ENCODE results near the gene KRT35.

Gene KRT35

DNA sequence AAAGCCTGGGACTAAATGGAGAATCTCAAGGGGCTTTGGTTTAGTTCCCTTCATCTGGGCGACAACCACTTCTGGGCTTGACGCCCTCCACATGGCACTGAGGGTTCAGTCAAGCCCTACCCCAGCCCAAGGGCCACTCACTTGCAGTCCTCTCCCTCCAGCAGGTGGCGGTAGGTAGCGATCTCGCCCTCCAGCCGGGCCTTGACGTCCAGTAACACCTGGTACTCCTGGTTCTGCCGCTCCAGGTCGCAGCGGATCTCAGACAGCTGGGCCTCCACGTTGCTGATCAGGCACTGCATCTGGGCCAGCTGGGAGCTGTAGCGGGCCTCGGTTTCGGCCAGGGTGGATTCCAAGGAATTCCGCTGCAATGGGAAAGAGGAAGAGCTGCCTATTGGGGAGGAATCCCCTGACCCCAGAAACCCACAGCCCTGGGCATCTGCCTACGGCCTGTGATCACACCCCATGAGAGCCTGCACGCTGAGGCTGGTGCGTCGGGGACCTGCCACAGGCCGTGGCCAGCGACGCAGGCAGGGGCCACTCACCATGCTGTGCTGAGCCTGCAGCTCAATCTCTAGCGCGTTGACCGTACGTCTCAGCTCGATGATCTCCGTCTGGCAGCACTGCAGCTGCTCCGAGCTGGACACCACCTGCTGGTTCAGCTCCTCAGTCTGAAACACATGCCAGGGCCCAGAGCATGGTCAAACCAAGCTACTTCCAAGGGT lies 6.0 kb upstream of the KRT35 start:
- DNase-seq (ENCODE audit: low read depth in 3 of 3), result peak; percentile 4 to 36 (median 8)

DNA sequence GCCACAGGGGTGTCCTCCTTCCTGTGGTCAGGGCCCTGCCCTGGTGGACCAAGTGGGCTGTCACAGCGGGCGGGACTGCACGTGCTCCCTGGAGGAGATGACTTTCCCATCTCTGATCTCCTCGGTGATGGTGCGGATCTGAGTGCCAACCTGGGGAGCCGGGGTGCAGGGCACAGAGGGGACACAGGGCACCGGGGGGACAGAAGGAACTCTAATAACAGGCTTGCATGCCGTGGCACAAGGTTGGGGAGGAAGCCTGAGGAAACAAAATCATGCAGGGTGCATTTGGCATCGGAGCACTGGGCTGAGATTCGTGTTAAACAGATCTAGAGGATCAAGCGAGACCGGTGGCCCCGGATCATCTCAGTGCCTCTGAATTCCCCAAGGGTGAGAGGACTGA lies 5.4 kb upstream of the KRT35 start:
- DNase-seq (ENCODE audit: low read depth in 3 of 3), result no peak

- no peak for DNase-seq (ENCODE audit: low read depth in 3 of 3)
Observed at GRCh38 chr17:41484920-41485904, 4.3 kb upstream of the KRT35 start.

GRCh38 chr17:41483991-41484826 lies 3.3 kb upstream of the KRT35 start:
- DNase-seq (ENCODE audit: low read depth in 3 of 3), result no peak

- no peak for DNase-seq (ENCODE audit: low read depth in 3 of 3)
Observed at GRCh38 chr17:41483531-41483930, 2.6 kb upstream of the KRT35 start.

GRCh38 chr17:41480581-41480980 lies 370 bp downstream of the KRT35 start:
- no peak for DNase-seq (ENCODE audit: low read depth in 3 of 3)

DNA sequence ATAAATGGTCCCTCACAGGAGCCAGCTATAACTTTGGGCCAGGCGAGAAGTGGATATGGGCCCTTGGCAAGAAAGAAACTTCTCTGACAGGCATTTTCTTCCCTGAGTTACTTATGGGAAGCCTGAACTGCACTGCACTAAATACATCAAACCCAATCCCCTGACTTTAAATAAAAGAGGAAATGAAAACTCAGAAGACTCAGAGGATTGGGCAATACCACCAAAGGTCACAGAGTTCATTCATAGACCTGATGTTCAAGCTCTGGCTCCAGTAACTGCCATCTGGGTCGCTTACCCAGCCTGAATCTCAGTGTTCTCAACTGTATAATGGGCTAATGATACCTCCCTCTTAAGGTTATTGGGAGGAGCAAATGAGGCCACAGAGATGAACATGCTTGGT lies 815 bp downstream of the KRT35 start:
- no peak for DNase-seq (ENCODE audit: low read depth in 3 of 3)

GRCh38 chr17:41478237-41478636 lies 2.7 kb downstream of the KRT35 start:
- no peak for DNase-seq (ENCODE audit: low read depth in 3 of 3)

GRCh38 chr17:41476866-41477815 lies 3.8 kb downstream of the KRT35 start:
- DNase-seq (ENCODE audit: low read depth in 3 of 3), result no peak

GRCh38 chr17:41475421-41475820 lies 5.5 kb downstream of the KRT35 start:
- DNase-seq (ENCODE audit: low read depth in 3 of 3), result no peak

DNA sequence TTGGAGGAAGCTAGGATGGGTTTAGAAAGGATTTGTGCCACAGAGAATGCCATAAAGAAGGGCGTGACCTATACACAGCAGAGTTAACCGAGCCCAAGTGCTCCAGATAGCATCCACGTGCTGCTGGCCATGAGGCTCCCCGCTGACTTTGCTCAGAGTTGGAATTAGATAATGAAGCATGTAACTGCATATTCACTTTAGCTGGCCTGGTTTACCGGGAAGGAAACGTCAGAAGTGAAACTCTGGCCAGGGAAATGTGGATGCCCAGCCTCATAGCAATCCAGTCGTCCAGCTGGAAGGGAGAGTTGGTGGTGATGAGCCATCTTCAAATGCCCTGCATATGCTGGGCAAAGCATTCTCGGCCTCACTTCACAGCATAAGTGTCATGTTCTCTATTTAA lies 6.1 kb downstream of the KRT35 start:
- DNase-seq (ENCODE audit: low read depth in 3 of 3), result no peak

- no peak for DNase-seq (ENCODE audit: low read depth in 3 of 3)
Observed at GRCh38 chr17:41468346-41468745, 12.6 kb downstream of the KRT35 start.

- DNase-seq (ENCODE audit: low read depth in 3 of 3), result no peak
Observed at GRCh38 chr17:41467561-41467960, 13.4 kb downstream of the KRT35 start.

GRCh38 chr17:41466988-41467387 lies 14.0 kb downstream of the KRT35 start, which contains the start of gene KRT32:
KRT32 (minus strand) TSS chr17:41467386; CDS start chr17:41467325, 61 bp downstream.
- no peak for DNase-seq (ENCODE audit: low read depth in 3 of 3)

DNA sequence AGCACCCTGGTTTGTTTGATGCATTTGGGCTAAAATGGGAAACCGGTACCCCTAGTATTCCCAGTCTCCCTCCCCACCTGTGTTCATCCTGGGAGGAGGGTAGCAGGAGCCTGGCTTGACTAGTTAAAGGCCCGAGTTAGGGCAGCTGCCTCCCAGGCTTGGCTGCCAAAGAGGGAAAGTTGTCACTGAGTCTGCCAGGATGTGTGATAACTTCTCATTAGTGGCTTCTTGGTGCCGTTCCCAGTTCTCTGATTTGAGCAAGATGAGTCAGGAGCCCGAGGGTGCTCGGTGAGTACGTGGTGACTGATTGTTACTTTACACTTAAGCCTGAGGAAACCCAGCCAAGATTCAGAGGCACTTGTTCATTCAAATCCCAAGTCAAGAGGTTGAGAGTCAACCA lies 16.3 kb downstream of the KRT35 start:
- DNase-seq (ENCODE audit: low read depth in 3 of 3), result no peak

GRCh38 chr17:41464173-41464572 lies 16.8 kb downstream of the KRT35 start:
- no peak for DNase-seq (ENCODE audit: low read depth in 3 of 3)

DNA sequence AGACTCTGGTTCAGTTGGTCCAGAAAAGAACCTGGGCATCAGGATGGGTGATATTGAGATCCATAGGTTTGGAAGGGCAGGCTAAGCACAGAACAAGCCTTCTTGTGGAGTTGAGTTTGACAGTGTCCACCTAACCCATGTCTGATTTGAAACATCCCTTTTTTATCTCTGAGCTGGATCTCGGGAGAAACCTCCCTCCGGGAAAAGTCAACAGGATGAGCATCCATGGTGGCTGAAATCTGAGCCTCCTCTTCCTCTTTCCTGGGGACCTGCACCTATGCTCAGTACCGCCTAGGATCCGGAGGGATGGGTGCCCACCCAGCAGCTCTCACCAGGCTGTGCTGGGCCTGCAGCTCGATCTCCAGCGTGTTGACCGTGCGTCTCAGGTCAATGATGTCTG lies 17.2 kb downstream of the KRT35 start:
- no peak for DNase-seq (ENCODE audit: low read depth in 3 of 3)

DNA sequence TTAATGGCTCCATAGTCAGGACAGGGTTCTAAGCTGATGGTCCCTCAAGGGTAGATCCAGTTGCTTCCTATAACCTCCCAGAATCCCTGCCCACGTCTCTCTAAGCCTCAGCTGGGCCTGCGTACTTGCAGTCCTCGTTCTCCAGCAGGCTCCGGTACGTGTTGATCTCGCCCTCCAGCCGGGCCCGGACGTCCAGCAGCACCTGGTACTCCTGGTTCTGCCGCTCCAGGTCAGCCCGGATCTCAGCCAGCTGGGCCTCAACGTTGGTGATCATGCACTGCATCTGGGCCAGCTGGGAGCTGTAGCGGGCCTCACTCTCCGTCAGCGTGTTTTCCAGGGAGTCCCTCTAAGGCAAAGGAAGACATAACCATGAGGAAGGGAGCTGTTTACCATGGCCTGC lies 18.2 kb downstream of the KRT35 start:
- no peak for DNase-seq (ENCODE audit: low read depth in 3 of 3)

- no peak for DNase-seq (ENCODE audit: low read depth in 3 of 3)
Observed at GRCh38 chr17:41457676-41458075, 23.3 kb downstream of the KRT35 start.

- DNase-seq (ENCODE audit: low read depth in 3 of 3), result no peak
Observed at GRCh38 chr17:41456204-41456603, 24.7 kb downstream of the KRT35 start.

GRCh38 chr17:41455236-41455635 lies 25.7 kb downstream of the KRT35 start:
- DNase-seq (ENCODE audit: low read depth in 3 of 3), result no peak

Measured in stimulated activated CD4-positive, alpha-beta T cell treated with anti-CD3 and anti-CD28 coated beads, TNF-alpha, amount 100 ng/mL, for 48 hours (primary cell).